ENCODE data around the gene TBC1D14. TPM values are rescaled to one million over a fixed set of nuclear protein-coding genes. Genes with fewer than 3 reads are reported as not detected.

TBC1D14 gene
- total RNA-seq, 1 experiment from 2014 or later, result 50.2 TPM

GRCh38 chr4:6991249-6991648, 81.6 kb downstream of the TBC1D14 start:
- no peak for DNase-seq
- H3K4me2 ChIP-seq (ENCODE audit: insufficient read depth, insufficient read length, low read length), result no peak overlapping the region
- peaks cover 6% of the 10 kb centered on the region for H3K23me2 ChIP-seq (ENCODE audit: insufficient read length, low read depth, low read length, poor library complexity, severe bottlenecking)
- H2BK15ac ChIP-seq (ENCODE audit: low read depth, low read length), result no peak overlapping the region
- H3K9me3 Mint-ChIP-seq, result no peaks in the 10 kb centered on the region
- no peak overlapping the region for H4K5ac ChIP-seq (ENCODE audit: insufficient read length, low read depth, low read length)
- H3K18ac ChIP-seq (ENCODE audit: insufficient read length, low read depth, low read length), result no peak overlapping the region
- H4K20me1 ChIP-seq (ENCODE audit: control insufficient read depth, insufficient read depth, insufficient read length), result peaks cover 4% of the 10 kb centered on the region
- no peak overlapping the region for H3K9ac ChIP-seq (ENCODE audit: extremely low read depth, insufficient read length, low read length)
- no peak overlapping the region for H3K27ac ChIP-seq (ENCODE audit: insufficient read length, low read depth, low read length)
- H3K56ac ChIP-seq (ENCODE audit: insufficient read length, low read depth, low read length), result no peak overlapping the region
- H3K4me1 ChIP-seq (ENCODE audit: insufficient read depth, low read length), result 0 out of 2 replicates have a peak, but pooled peaks cover 5% of the 10 kb centered on the region
- no peak overlapping the region for H2BK120ac ChIP-seq (ENCODE audit: low read depth, low read length, poor library complexity, severe bottlenecking)
- H3K4ac ChIP-seq (ENCODE audit: low read depth, low read length), result no peak overlapping the region
- H2BK5ac ChIP-seq (ENCODE audit: insufficient read length, low read length), result no peak overlapping the region
- peaks cover 8% of the 10 kb centered on the region for H3K79me1 ChIP-seq (ENCODE audit: insufficient read depth, low read depth, low read length, poor library complexity, severe bottlenecking)
- H2AK5ac ChIP-seq (ENCODE audit: insufficient read length, low read length), result no peak overlapping the region
- peaks cover 10 to 26% (median 21%) of the 10 kb centered on the region in 3 experiments; a peak in 6 of 7 replicates for H3K36me3 Mint-ChIP-seq (ENCODE audit: insufficient read depth in 1 of 3, low read depth in 3 of 3)
- no peak overlapping the region for H2BK20ac ChIP-seq (ENCODE audit: low read depth, low read length, poor library complexity, severe bottlenecking)
- H3K9me3 ChIP-seq (ENCODE audit: control insufficient read depth, low read depth, low read length), result no peaks in the 10 kb centered on the region
- no peak overlapping the region for H3K4me3 Mint-ChIP-seq
- H3T11ph ChIP-seq (ENCODE audit: low read length), result no peak overlapping the region
- H3K14ac ChIP-seq (ENCODE audit: insufficient read depth, low read length), result no peak overlapping the region
- H3K27ac Mint-ChIP-seq, result peak overlapping the region in 2 of 3 experiments; percentile 77 to 80; a peak in 4 of 7 replicates
- no peak overlapping the region for H2AFZ ChIP-seq (ENCODE audit: low read length)
- H3K4me1 Mint-ChIP-seq, result peaks cover 28% of the 10 kb centered on the region in 2 experiments
- WGBS (ENCODE audit: extremely low coverage, insufficient read length, low lambda C conversion rate), result no CpG with 5 or more reads among the region's 11 CpGs
- TF ChIP-seq, protein P1, sequence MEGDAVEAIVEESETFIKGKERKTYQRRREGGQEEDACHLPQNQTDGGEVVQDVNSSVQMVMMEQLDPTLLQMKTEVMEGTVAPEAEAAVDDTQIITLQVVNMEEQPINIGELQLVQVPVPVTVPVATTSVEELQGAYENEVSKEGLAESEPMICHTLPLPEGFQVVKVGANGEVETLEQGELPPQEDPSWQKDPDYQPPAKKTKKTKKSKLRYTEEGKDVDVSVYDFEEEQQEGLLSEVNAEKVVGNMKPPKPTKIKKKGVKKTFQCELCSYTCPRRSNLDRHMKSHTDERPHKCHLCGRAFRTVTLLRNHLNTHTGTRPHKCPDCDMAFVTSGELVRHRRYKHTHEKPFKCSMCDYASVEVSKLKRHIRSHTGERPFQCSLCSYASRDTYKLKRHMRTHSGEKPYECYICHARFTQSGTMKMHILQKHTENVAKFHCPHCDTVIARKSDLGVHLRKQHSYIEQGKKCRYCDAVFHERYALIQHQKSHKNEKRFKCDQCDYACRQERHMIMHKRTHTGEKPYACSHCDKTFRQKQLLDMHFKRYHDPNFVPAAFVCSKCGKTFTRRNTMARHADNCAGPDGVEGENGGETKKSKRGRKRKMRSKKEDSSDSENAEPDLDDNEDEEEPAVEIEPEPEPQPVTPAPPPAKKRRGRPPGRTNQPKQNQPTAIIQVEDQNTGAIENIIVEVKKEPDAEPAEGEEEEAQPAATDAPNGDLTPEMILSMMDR (conservative IDR thresholded peaks at IDR 0.05), result no peak
- H3K27me3 Mint-ChIP-seq (ENCODE audit: low read depth), result no peaks in the 10 kb centered on the region
- no peak overlapping the region for H2BK12ac ChIP-seq (ENCODE audit: insufficient read length, low read depth, low read length)
- H4K8ac ChIP-seq (replicated peaks; ENCODE audit: insufficient read length, low read depth, low read length), result no peak overlapping the region
- H3K27me3 ChIP-seq (ENCODE audit: insufficient read depth, low read length), result no peaks in the 10 kb centered on the region
- H3K79me2 ChIP-seq (ENCODE audit: insufficient read depth, low read length), result peaks cover 17% of the 10 kb centered on the region; the same call in 1 of the 2 replicates
- no peak overlapping the region for H4K91ac ChIP-seq (ENCODE audit: insufficient read length, low read depth, low read length)
- H3K23ac ChIP-seq (ENCODE audit: insufficient read length, low read depth, low read length), result no peak overlapping the region
